GM20431 (cell line): ENCODE measurements around the gene TMPRSS13.
"Not testable (repeated sequence)": the region's sequence is repeated elsewhere in the genome, so short reads cannot be mapped to it uniquely, and the experiment has no call there.

Experiments
- in situ Hi-C: fragments of 300-500 bp; cut with MseI, MboI; formaldehyde crosslinking; loops from one replicate; pipeline ENCODE4 v1.15.0; 2020; ENCODE audit warnings: low sequenced_read_pairs; ENCODE audit not compliant: unreplicated experiment

Gene TMPRSS13

GRCh38 chr11:117932426-117932825 lies 3.2 kb upstream of the TMPRSS13 start:
- in situ Hi-C loops = no loop called here

GRCh38 chr11:117931971-117932370 lies 2.8 kb upstream of the TMPRSS13 start:
- in situ Hi-C loops = no loop called here

GRCh38 chr11:117931331-117931950 lies 2.2 kb upstream of the TMPRSS13 start:
- in situ Hi-C loops = no loop called here

- in situ Hi-C loops = no loop called here
Measured at GRCh38 chr11:117930668-117931330, 1.6 kb upstream of the TMPRSS13 start.

- in situ Hi-C loops = no loop called here
Measured at GRCh38 chr11:117929916-117930570, 841 bp upstream of the TMPRSS13 start.

GRCh38 chr11:117928446-117929141 lies 608 bp downstream of the TMPRSS13 start:
- in situ Hi-C loops = no loop called here

GRCh38 chr11:117927926-117928325 lies 1.3 kb downstream of the TMPRSS13 start:
- in situ Hi-C loops = no loop called here

- in situ Hi-C loops = not testable (repeated sequence)
Measured at GRCh38 chr11:117926166-117926565, 3.0 kb downstream of the TMPRSS13 start.

- in situ Hi-C loops = no loop called here
Measured at GRCh38 chr11:117925198-117925925, 3.8 kb downstream of the TMPRSS13 start.

GRCh38 chr11:117924631-117925170 lies 4.5 kb downstream of the TMPRSS13 start:
- in situ Hi-C loops = no loop called here

GRCh38 chr11:117923773-117924172 lies 5.4 kb downstream of the TMPRSS13 start:
- in situ Hi-C loops = no loop called here

- in situ Hi-C loops = no loop called here
Measured at GRCh38 chr11:117923275-117923674, 5.9 kb downstream of the TMPRSS13 start.

- in situ Hi-C loops = no loop called here
Measured at GRCh38 chr11:117921893-117922292, 7.3 kb downstream of the TMPRSS13 start.

- in situ Hi-C loops = no loop called here
Measured at GRCh38 chr11:117921456-117921855, 7.7 kb downstream of the TMPRSS13 start.

- in situ Hi-C loops = no loop called here
Measured at GRCh38 chr11:117919781-117920221, 9.4 kb downstream of the TMPRSS13 start.

GRCh38 chr11:117919341-117919740 lies 9.9 kb downstream of the TMPRSS13 start:
- in situ Hi-C loops = no loop called here

- in situ Hi-C loops = no loop called here
Measured at GRCh38 chr11:117918366-117919255, 10.6 kb downstream of the TMPRSS13 start.

- in situ Hi-C loops = no loop called here
Measured at GRCh38 chr11:117917591-117918151, 11.5 kb downstream of the TMPRSS13 start.

GRCh38 chr11:117916956-117917355 lies 12.2 kb downstream of the TMPRSS13 start:
- in situ Hi-C loops = no loop called here
